Esophagus squamous epithelium (tissue), 5 donors: ENCODE results near the gene DPEP1. TPM values are rescaled to one million over a fixed set of nuclear protein-coding genes. Genes with fewer than 3 reads are reported as not detected.
A peak's percentile ranks its signal among the peaks of the same experiment; 100 is the strongest.

ENCODE experiments used
- DNase-seq: peaks from one replicate; lab custom pipeline; 2025; lab: John Stamatoyannopoulos, UW
- H3K27ac ChIP-seq, 4 donors: fragments of 200-600 bp; sonication (generic); one replicate each; pipeline ENCODE4 v1.5.1; 2016 to 2019; ENCODE audit warnings: mild to moderate bottlenecking in 1 of 4
- H3K27me3 ChIP-seq, 4 donors: fragments of 200-600 bp; sonication (generic); 1 replicate in 3 of 4; 2 replicates in 1 of 4; pipeline versions ENCODE4 v1.5.1 to v1.6.0; 2017 to 2021; ENCODE audit warnings: antibody characterized with exemption in 1 of 4
- H3K36me3 ChIP-seq, 3 donors: fragments of 200-600 bp; sonication (generic); one replicate each; pipeline ENCODE4 v1.5.1; 2016 to 2019
- H3K4me1 ChIP-seq, 3 donors: fragments of 200-600 bp; sonication (generic); one replicate each; pipeline ENCODE4 v1.5.1; 2017 to 2019
- H3K4me3 ChIP-seq, 4 donors: fragments of 200-600 bp; sonication (generic); 1 replicate in 3 of 4; 2 replicates in 1 of 4; pipeline ENCODE4 v1.5.1; 2016 to 2019; ENCODE audit warnings: mild to moderate bottlenecking in 2 of 4, moderate library complexity in 1 of 4
- H3K9me3 ChIP-seq, 3 donors: fragments of 200-600 bp; sonication (generic); one replicate each; pipeline ENCODE4 v1.5.1; 2016 to 2019
- CTCF ChIP-seq, 6 experiments: fragments of 450-650 bp in 4 of 6; fragments of 200-600 bp in 2 of 6; sonication (generic) in 2 of 6; IDR thresholded peaks; one replicate each; pipeline ENCODE4 v1.5.1; 2016 to 2019; ENCODE audit warnings: antibody characterized with exemption in 6 of 6, mild to moderate bottlenecking in 4 of 6, moderate library complexity in 4 of 6
- POLR2A ChIP-seq, 4 donors: fragments of 450-650 bp; IDR thresholded peaks; one replicate each; pipeline ENCODE4 v1.6.1; 2017; ENCODE audit warnings: antibody characterized with exemption in 4 of 4, mild to moderate bottlenecking in 4 of 4, moderate library complexity in 3 of 4
- whole genome bisulfite sequencing, 2 donors: methylation state at CpG; one replicate each; pipeline ENCODE4 v1.1.5; 2018; 5-methylcytosine and 5-hydroxymethylcytosine counted together
- intact Hi-C: fragments of 100-400 bp; cut with DNase I; formaldehyde crosslinking; loops from one replicate; pipeline ENCODE4 v1.15.0; 2022
- total RNA-seq, 4 donors: library from RNA; depleted of rRNA; stranded (reverse); fragments of >200 nt; gene quantifications; one replicate each; pipeline ENCODE4 v1.1.0, GENCODE V29; 2016
- donor health status: DM: yes; HTN: yes; CAD: no.

The DPEP1 gene
- total RNA-seq, 4 donors from 2014 or later, result 0.76 to 4.1 TPM; not detected in 2

GRCh38 chr16:89581045-89581695 is 32.3 kb upstream of the DPEP1 start:
- H3K9me3 ChIP-seq, result no peaks in the 10 kb centered on the region
- H3K4me3 ChIP-seq, result no peak overlapping the region
- H3K27me3 ChIP-seq, result peaks cover 0 to 15% (median 1%) of the 10 kb centered on the region in 4 donors
- H3K36me3 ChIP-seq, result no peaks in the 10 kb centered on the region
- peaks cover 2 to 28% (median 18%) of the 10 kb centered on the region in 3 donors for H3K4me1 ChIP-seq
- peak overlapping the region in 1 of 4 donors; percentile 72 for H3K27ac ChIP-seq
- WGBS, 2 donors, result 72 to 74% methylated on average over 32 of the region's 33 CpGs
- intact Hi-C loops, result no loop called here
- TF ChIP-seq POLR2A (IDR thresholded peaks at IDR 0.05) (no peak), CTCF (IDR thresholded peaks at IDR 0.05) (no peak)
- no peak for DNase-seq

- no peaks in the 10 kb centered on the region for H3K36me3 ChIP-seq
- H3K27ac ChIP-seq, result peak overlapping the region; percentile 51 to 75 (median 72)
- WGBS, 2 donors, result 45 to 90% methylated on average over 3 to 13 of the region's 15 CpGs
- TF ChIP-seq POLR2A (IDR thresholded peaks at IDR 0.05), result no peak
- TF ChIP-seq CTCF (IDR thresholded peaks at IDR 0.05), result no peak
- intact Hi-C loops, result no loop called here
- no peaks in the 10 kb centered on the region for H3K9me3 ChIP-seq
- H3K4me1 ChIP-seq, result peaks cover 0 to 22% (median 17%) of the 10 kb centered on the region in 3 donors
- H3K4me3 ChIP-seq, result no peak overlapping the region
- no peak for DNase-seq
- H3K27me3 ChIP-seq, result peaks cover 0 to 7% (median 0%) of the 10 kb centered on the region in 4 donors
Observed at GRCh38 chr16:89581861-89582563, 31.4 kb upstream of the DPEP1 start.

GRCh38 chr16:89582614-89583196 is 30.7 kb upstream of the DPEP1 start:
- Histone ChIP-seq H3K36me3 (no peaks in the 10 kb centered on the region), H3K4me1 (peaks cover 0 to 22% (median 17%) of the 10 kb centered on the region in 3 donors), H3K9me3 (no peaks in the 10 kb centered on the region), H3K27me3 (no peaks in the 10 kb centered on the region), H3K27ac (peak overlapping the region; percentile 51 to 75 (median 72)), H3K4me3 (no peak overlapping the region)
- 88% methylated on average over 13 of the region's 19 CpGs; no CpG with 5 or more reads in 1 of the 2 donors for WGBS, 2 donors
- DNase-seq, result no peak
- TF ChIP-seq CTCF (IDR thresholded peaks at IDR 0.05), result no peak
- intact Hi-C loops, result no loop called here

GRCh38 chr16:89583197-89583894 is 30.1 kb upstream of the DPEP1 start:
- Histone ChIP-seq H3K4me1 (peaks cover 0 to 22% (median 17%) of the 10 kb centered on the region in 3 donors), H3K9me3 (no peaks in the 10 kb centered on the region), H3K27ac (no peak overlapping the region), H3K36me3 (no peaks in the 10 kb centered on the region), H3K27me3 (no peaks in the 10 kb centered on the region), H3K4me3 (no peak overlapping the region)
- TF ChIP-seq CTCF (IDR thresholded peaks at IDR 0.05), result no peak
- no peak for TF ChIP-seq POLR2A (IDR thresholded peaks at IDR 0.05)
- WGBS, 2 donors, result 82% methylated on average over 5 of the region's 36 CpGs; no CpG with 5 or more reads in 1 of the 2 donors
- no peak for DNase-seq
- intact Hi-C loops, result no loop called here
